K562 (cell line): ENCODE results near the gene POU2F3. TPM values are rescaled to one million over a fixed set of nuclear protein-coding genes. Genes with fewer than 3 reads are reported as not detected.

Experiments used
- ATF7 ChIP-seq: fragments of 450-650 bp; IDR thresholded peaks from 2 replicates; pipeline ENCODE4 v1.7.1; 2014; ENCODE audit warnings: mild to moderate bottlenecking, moderate library complexity
- CXXC5 ChIP-seq: fragments of 250-450 bp; sonication (Bioruptor Pico); IDR thresholded peaks from 2 replicates; pipeline ENCODE4 v1.8.0; 2022; ENCODE audit warnings: inconsistent platforms, mild to moderate bottlenecking, moderate library complexity
- GABPA ChIP-seq: fragments of 200-800 bp; sonication (Bioruptor generic); conservative IDR thresholded peaks from 2 replicates; pipeline ENCODE4 v1.6.1; 2016; ENCODE audit warnings: low read depth, missing genetic modification characterization, missing compliant biosample characterization
- GTF2E2 ChIP-seq: fragments of 200-800 bp; sonication (Bioruptor generic); IDR thresholded peaks from 2 replicates; pipeline ENCODE4 v1.6.1; 2016; ENCODE audit warnings: missing genetic modification characterization, missing compliant biosample characterization
- L3MBTL2 ChIP-seq: fragments of 450-650 bp; IDR thresholded peaks from 2 replicates; pipeline ENCODE4 v1.6.1; 2016; ENCODE audit warnings: mild to moderate bottlenecking, moderate library complexity
- PHB2 ChIP-seq: fragments of 450-650 bp; IDR thresholded peaks from 2 replicates; pipeline ENCODE4 v1.6.1; 2017; ENCODE audit warnings: low read depth
- RBBP5 ChIP-seq: fragments of 200-600 bp; sonication (generic); IDR thresholded peaks from 2 replicates; pipeline ENCODE4 v1.6.1; 2012; ENCODE audit warnings: borderline replicate concordance, mild to moderate bottlenecking, low read length, control low read depth, inconsistent platforms; ENCODE audit not compliant: insufficient read depth, poor library complexity, severe bottlenecking
- SMAD4 ChIP-seq: fragments of 250-450 bp; sonication (Bioruptor Pico); conservative IDR thresholded peaks from 2 replicates; pipeline ENCODE4 v1.8.0; 2021; ENCODE audit warnings: inconsistent platforms, mild to moderate bottlenecking, moderate library complexity
- ZBTB7A ChIP-seq: IDR thresholded peaks from 2 replicates; pipeline ENCODE4 v1.6.1; 2011; ENCODE audit warnings: low read depth, mild to moderate bottlenecking, low read length, moderate library complexity, borderline replicate concordance; ENCODE audit not compliant: control insufficient read depth
- polyA plus RNA-seq, 8 experiments: library from polyadenylated mRNA; depleted of rRNA in 4 of 8; stranded (reverse) in 5 of 8; unstranded in 3 of 8; fragments of >200 nt; fragmentation: Nextera tagmentation in 2 of 8; fragmentation: Illumina TruSeq in 1 of 8; extraction: Ambion mirVana in 2 of 8; extraction: Trizol in 1 of 8; gene quantifications; 2 replicates each; pipeline versions ENCODE4 v1.2.1 to v1.2.3, GENCODE V29; 2011 to 2014; ENCODE audit warnings: inconsistent platforms in 1 of 8, missing spikeins in 1 of 8
- total RNA-seq, 7 experiments: library from RNA; depleted of rRNA in 6 of 7; stranded (reverse); fragments of >200 nt in 6 of 7; fragmentation: Illumina TruSeq in 2 of 7; extraction: Trizol in 2 of 7; gene quantifications; 2 replicates each; pipeline versions ENCODE4 v1.2.1 to v1.2.3, GENCODE V29; 2011 to 2021; ENCODE audit warnings: low replicate concordance in 1 of 7
- TF ChIP-seq, protein P1 (sequence below): fragments of 450-650 bp; IDR thresholded peaks from 2 replicates; pipeline ENCODE4 v1.6.1; 2016; ENCODE audit warnings: mild to moderate bottlenecking, moderate library complexity
- TF ChIP-seq, protein P2 (sequence below): fragments of 250-450 bp; sonication (Bioruptor Pico); IDR thresholded peaks from 2 replicates; pipeline ENCODE4 v1.8.0; 2021; ENCODE audit warnings: moderate library complexity, mild to moderate bottlenecking, inconsistent platforms
- TF ChIP-seq, protein P3 (sequence below): sonication (generic); formaldehyde crosslinking; IDR thresholded peaks from 2 replicates; pipeline ENCODE4 v1.8.0; 2022; ENCODE audit warnings: mild to moderate bottlenecking, missing genetic modification reagents

POU2F3 gene
- total and polyA plus RNA-seq, 9 of the 15 experiments (the other 6 are each of a cell fraction or from before 2014, with no cell fraction given): not detected

DNA sequence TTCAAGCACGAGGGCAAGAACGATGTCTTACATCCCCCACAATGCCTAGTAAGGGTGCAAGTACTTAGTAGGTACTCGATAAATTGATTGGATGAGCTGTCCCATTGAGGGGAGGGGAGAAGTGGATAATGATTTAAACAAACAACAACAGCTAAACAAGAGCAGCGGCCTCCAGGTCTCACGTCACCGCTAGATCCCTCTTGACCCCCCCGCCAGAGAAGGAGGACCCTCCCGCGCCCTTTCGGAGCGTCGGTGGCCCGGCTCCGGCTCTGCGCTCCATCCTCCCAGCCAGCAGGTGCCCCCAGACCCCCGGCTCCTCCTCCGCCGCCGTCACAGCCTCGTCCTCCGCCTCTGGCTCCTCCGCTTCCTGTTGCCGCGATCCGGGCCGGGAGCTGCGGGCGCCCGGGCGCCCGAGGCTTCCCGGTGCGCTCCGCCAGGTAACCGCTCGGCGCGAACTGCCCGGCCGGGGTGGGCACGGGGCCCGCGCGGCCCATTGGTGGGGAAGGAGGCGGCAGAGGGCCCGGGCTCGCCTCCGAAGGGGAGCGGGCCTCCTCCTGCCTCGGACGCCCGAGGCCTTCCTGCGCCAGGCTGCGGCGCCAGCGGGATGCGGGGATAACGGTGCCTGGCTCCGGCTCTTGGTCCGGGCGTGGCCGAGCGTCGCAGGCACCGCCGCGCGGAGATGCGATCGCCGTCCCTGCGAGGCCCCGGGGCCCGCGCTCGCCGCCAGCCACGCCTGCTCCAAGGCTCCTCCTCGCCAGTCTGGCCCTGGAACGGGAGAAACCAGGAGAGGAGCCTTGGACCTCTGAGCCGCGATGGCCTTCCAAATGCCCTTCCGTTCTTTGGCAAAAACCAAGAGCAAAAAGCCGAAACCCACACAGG lies 85.2 kb downstream of the POU2F3 start, which contains the start of gene TLCD5 (continued):
- TF ChIP-seq CXXC5 (peak; percentile 73), GTF2E2 (tag) (no peak), ZBTB7A (peak; percentile 65; the same call in 1 of the 2 replicates), GABPA (peak; percentile 66), L3MBTL2 (peak; percentile 85), SMAD4 (CRISPR knock-in tag) (peak; percentile 51; the same call in 1 of the 2 replicates), RBBP5 (no peak), PHB2 (no peak), ATF7 (0 out of 2 replicates have a peak, but pooled peaks have one; percentile 27)
- TF ChIP-seq, protein P1, sequence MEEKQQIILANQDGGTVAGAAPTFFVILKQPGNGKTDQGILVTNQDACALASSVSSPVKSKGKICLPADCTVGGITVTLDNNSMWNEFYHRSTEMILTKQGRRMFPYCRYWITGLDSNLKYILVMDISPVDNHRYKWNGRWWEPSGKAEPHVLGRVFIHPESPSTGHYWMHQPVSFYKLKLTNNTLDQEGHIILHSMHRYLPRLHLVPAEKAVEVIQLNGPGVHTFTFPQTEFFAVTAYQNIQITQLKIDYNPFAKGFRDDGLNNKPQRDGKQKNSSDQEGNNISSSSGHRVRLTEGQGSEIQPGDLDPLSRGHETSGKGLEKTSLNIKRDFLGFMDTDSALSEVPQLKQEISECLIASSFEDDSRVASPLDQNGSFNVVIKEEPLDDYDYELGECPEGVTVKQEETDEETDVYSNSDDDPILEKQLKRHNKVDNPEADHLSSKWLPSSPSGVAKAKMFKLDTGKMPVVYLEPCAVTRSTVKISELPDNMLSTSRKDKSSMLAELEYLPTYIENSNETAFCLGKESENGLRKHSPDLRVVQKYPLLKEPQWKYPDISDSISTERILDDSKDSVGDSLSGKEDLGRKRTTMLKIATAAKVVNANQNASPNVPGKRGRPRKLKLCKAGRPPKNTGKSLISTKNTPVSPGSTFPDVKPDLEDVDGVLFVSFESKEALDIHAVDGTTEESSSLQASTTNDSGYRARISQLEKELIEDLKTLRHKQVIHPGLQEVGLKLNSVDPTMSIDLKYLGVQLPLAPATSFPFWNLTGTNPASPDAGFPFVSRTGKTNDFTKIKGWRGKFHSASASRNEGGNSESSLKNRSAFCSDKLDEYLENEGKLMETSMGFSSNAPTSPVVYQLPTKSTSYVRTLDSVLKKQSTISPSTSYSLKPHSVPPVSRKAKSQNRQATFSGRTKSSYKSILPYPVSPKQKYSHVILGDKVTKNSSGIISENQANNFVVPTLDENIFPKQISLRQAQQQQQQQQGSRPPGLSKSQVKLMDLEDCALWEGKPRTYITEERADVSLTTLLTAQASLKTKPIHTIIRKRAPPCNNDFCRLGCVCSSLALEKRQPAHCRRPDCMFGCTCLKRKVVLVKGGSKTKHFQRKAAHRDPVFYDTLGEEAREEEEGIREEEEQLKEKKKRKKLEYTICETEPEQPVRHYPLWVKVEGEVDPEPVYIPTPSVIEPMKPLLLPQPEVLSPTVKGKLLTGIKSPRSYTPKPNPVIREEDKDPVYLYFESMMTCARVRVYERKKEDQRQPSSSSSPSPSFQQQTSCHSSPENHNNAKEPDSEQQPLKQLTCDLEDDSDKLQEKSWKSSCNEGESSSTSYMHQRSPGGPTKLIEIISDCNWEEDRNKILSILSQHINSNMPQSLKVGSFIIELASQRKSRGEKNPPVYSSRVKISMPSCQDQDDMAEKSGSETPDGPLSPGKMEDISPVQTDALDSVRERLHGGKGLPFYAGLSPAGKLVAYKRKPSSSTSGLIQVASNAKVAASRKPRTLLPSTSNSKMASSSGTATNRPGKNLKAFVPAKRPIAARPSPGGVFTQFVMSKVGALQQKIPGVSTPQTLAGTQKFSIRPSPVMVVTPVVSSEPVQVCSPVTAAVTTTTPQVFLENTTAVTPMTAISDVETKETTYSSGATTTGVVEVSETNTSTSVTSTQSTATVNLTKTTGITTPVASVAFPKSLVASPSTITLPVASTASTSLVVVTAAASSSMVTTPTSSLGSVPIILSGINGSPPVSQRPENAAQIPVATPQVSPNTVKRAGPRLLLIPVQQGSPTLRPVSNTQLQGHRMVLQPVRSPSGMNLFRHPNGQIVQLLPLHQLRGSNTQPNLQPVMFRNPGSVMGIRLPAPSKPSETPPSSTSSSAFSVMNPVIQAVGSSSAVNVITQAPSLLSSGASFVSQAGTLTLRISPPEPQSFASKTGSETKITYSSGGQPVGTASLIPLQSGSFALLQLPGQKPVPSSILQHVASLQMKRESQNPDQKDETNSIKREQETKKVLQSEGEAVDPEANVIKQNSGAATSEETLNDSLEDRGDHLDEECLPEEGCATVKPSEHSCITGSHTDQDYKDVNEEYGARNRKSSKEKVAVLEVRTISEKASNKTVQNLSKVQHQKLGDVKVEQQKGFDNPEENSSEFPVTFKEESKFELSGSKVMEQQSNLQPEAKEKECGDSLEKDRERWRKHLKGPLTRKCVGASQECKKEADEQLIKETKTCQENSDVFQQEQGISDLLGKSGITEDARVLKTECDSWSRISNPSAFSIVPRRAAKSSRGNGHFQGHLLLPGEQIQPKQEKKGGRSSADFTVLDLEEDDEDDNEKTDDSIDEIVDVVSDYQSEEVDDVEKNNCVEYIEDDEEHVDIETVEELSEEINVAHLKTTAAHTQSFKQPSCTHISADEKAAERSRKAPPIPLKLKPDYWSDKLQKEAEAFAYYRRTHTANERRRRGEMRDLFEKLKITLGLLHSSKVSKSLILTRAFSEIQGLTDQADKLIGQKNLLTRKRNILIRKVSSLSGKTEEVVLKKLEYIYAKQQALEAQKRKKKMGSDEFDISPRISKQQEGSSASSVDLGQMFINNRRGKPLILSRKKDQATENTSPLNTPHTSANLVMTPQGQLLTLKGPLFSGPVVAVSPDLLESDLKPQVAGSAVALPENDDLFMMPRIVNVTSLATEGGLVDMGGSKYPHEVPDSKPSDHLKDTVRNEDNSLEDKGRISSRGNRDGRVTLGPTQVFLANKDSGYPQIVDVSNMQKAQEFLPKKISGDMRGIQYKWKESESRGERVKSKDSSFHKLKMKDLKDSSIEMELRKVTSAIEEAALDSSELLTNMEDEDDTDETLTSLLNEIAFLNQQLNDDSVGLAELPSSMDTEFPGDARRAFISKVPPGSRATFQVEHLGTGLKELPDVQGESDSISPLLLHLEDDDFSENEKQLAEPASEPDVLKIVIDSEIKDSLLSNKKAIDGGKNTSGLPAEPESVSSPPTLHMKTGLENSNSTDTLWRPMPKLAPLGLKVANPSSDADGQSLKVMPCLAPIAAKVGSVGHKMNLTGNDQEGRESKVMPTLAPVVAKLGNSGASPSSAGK: peak; percentile 27; the same call in 1 of the 2 replicates
- TF ChIP-seq, protein P2, sequence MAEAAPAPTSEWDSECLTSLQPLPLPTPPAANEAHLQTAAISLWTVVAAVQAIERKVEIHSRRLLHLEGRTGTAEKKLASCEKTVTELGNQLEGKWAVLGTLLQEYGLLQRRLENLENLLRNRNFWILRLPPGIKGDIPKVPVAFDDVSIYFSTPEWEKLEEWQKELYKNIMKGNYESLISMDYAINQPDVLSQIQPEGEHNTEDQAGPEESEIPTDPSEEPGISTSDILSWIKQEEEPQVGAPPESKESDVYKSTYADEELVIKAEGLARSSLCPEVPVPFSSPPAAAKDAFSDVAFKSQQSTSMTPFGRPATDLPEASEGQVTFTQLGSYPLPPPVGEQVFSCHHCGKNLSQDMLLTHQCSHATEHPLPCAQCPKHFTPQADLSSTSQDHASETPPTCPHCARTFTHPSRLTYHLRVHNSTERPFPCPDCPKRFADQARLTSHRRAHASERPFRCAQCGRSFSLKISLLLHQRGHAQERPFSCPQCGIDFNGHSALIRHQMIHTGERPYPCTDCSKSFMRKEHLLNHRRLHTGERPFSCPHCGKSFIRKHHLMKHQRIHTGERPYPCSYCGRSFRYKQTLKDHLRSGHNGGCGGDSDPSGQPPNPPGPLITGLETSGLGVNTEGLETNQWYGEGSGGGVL (CRISPR knock-in tag): no peak
- TF ChIP-seq, protein P3, sequence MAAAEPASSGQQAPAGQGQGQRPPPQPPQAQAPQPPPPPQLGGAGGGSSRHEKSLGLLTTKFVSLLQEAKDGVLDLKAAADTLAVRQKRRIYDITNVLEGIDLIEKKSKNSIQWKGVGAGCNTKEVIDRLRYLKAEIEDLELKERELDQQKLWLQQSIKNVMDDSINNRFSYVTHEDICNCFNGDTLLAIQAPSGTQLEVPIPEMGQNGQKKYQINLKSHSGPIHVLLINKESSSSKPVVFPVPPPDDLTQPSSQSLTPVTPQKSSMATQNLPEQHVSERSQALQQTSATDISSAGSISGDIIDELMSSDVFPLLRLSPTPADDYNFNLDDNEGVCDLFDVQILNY: no peak
